GM06990 (cell line): Measurements from ENCODE around the gene PCDHA10.
"Not testable (repeated sequence)": the region's sequence is repeated elsewhere in the genome, so short reads cannot be mapped to it uniquely, and the experiment has no call there.

Source experiments
- DNase-seq: peaks from one replicate; pipeline ENCODE4 v3.0.0-alpha.2; 2011; ENCODE audit not compliant: insufficient read length; ENCODE audit errors: extremely low read depth
- H3K27me3 ChIP-seq: replicated peaks from 2 replicates; pipeline ENCODE4 v1.6.0; 2011; ENCODE audit warnings: low read length; ENCODE audit not compliant: control insufficient read depth, insufficient read depth
- H3K36me3 ChIP-seq: 2 replicates; pipeline ENCODE4 v1.5.1; 2011; ENCODE audit warnings: low read length; ENCODE audit not compliant: control insufficient read depth, insufficient read depth
- H3K4me3 ChIP-seq: replicated peaks from 2 replicates; pipeline ENCODE4 v1.5.1; 2011; ENCODE audit warnings: low read depth, mild to moderate bottlenecking, control low read depth, low read length
- CTCF ChIP-seq: IDR thresholded peaks from 2 replicates; pipeline ENCODE4 v1.5.1; 2011; ENCODE audit warnings: low read length, control low read depth, mild to moderate bottlenecking, inconsistent platforms; ENCODE audit not compliant: insufficient read depth, poor library complexity, severe bottlenecking

Gene PCDHA10

GRCh38 chr5:140870221-140871201, 14.8 kb downstream of the PCDHA10 start:
- Histone ChIP-seq H3K4me3 (no peak overlapping the region), H3K27me3 (no peaks in the 10 kb centered on the region), H3K36me3 (no peaks in the 10 kb centered on the region)
- no peak for DNase-seq
- no peak for TF ChIP-seq CTCF

GRCh38 chr5:140875085-140876065, 19.7 kb downstream of the PCDHA10 start, which contains the start of gene PCDHA12:
PCDHA12 (plus strand) TSS chr5:140875308; CDS start chr5:140875473, 165 bp downstream.
- Histone ChIP-seq H3K4me3 (no peak within 1 kb of the TSS), H3K36me3 (no peaks in the 10 kb centered on the region), H3K27me3 (no peaks in the 10 kb centered on the region)
- TF ChIP-seq CTCF, result no peak
- DNase-seq, result no peak

DNA sequence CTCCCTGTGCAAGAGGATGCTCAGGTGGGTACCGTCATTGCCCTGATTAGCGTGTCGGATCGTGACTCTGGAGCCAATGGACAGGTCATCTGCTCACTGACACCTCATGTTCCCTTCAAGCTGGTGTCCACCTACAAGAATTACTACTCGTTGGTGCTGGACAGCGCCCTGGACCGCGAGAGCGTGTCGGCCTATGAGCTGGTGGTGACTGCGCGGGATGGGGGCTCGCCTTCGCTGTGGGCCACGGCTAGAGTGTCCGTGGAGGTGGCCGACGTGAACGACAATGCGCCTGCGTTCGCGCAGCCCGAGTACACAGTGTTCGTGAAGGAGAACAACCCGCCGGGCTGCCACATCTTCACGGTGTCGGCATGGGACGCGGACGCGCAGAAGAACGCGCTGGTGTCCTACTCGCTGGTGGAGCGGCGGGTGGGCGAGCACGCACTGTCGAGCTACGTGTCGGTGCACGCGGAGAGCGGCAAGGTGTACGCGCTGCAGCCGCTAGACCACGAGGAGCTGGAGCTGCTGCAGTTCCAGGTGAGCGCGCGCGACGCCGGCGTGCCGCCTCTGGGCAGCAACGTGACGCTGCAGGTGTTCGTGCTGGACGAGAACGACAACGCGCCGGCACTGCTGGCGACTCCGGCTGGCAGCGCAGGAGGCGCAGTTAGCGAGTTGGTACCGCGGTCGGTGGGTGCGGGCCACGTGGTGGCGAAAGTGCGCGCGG, 21.0 kb downstream of the PCDHA10 start:
- DNase-seq, H3K4me3 ChIP-seq, H3K36me3 ChIP-seq, H3K27me3 ChIP-seq: not testable (repeated sequence)

DNA sequence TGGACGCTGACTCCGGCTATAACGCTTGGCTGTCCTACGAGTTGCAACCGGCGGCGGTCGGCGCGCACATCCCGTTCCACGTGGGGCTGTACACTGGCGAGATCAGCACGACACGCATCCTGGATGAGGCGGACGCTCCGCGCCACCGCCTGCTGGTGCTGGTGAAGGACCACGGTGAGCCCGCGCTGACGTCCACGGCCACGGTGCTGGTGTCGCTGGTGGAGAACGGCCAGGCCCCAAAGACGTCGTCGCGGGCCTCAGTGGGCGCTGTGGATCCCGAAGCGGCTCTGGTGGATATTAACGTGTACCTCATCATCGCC, 21.5 kb downstream of the PCDHA10 start:
- no peak overlapping the region for H3K4me3 ChIP-seq
- no peaks in the 10 kb centered on the region for H3K36me3 ChIP-seq
- DNase-seq, result no peak
- H3K27me3 ChIP-seq, result no peaks in the 10 kb centered on the region
- no peak for TF ChIP-seq CTCF

DNA sequence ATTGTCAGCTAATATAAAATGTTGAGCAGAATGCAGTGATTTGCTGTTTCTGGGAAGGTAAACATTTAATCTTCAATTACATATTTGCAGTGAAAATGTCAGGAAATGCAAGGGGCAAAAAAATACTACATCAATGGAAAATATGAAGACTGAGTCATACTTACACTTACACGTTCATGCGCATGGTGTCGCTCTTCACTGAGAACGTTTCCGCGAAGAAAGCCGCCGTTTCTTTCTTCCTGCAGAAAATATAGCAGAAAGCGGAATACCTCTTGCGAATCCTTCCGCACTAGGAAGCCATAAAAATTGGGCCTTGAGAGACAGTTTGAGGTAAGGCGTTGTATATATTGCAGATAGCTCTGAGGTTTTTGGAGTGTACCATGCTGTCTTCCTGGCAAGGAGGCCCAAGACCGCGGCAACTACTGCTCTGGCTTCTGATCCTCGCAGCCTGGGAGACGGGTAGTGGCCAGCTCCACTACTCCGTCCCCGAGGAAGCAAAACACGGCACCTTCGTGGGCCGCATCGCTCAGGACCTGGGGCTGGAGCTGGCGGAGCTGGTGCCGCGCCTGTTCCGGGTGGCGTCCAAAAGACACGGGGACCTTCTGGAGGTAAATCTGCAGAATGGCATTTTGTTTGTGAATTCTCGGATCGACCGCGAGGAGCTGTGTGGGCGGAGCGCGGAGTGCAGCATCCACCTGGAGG, 26.3 kb downstream of the PCDHA10 start, which contains the start of gene PCDHA13:
Gene PCDHA13, plus strand, starts transcription at position 236 of the 702 bp plus-strand sequence. Its CDS starts 145 bp downstream, at position 381.
- Histone ChIP-seq H3K36me3 (no peaks in the 10 kb centered on the region), H3K4me3 (no peak within 1 kb of the TSS), H3K27me3 (no peaks in the 10 kb centered on the region)
- no peak for DNase-seq
- no peak for TF ChIP-seq CTCF
